Keratinocyte (primary cell): ENCODE data around the gene WNK2.

Experiments
- EZH2 ChIP-seq: IDR thresholded peaks from one replicate; pipeline ENCODE4 v1.6.1; 2012; ENCODE audit warnings: inconsistent platforms, mild to moderate bottlenecking, low read length, moderate library complexity
- TF ChIP-seq, protein P1 (sequence below), 3 experiments: IDR thresholded peaks in 1 of 3; conservative IDR thresholded peaks in 1 of 3; optimal IDR thresholded peaks in 1 of 3; 2 replicates in 2 of 3; 3 replicates in 1 of 3; pipeline versions ENCODE3 to v1.5.1; 2011; ENCODE audit warnings: low read length in 3 of 3, mild to moderate bottlenecking in 3 of 3, moderate library complexity in 2 of 3, control low read depth in 1 of 3, inconsistent platforms in 1 of 3; ENCODE audit not compliant: insufficient read depth in 2 of 3; ENCODE audit errors: extremely low read depth in 1 of 3

DNA sequence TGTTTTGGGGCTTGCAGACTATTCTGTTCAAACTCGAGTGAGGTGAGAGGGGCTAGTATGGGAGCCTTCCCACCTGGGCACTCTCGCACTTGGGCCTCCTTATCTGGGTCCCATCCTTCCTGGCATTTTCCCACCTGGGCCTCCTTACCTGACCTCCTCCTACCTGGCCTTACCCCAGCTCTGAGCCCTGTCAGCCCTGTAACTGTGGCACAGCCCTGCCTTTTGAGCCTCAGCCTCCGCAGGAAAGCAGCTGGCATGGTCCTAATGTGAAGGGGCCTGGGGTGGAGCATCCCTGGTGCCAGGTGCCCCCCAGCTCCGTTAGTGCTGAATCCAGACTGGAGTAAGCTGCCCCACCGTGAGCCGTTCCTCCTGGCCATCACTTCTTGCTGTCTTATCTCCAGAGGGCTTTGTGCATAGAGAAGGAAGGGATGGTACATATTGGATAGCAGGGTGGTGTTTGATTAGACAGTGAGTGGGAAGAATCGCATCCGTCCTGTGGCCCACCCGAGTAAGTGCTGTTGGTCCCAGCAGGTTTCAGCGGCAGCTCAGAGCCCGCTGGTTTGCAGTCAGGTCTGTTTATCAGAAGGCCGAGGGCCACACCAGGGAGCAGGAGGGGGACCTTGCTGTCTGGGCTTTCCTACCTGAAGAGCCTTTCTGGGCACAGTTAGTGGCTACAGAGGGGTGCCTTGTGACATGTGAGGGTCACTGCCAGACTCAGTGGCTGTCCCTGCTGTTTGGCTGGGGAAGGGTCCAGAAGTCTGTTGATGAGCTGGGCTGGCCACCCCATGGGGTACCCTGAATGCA is 76.5 kb downstream of the WNK2 start:
- TF ChIP-seq, protein P1, sequence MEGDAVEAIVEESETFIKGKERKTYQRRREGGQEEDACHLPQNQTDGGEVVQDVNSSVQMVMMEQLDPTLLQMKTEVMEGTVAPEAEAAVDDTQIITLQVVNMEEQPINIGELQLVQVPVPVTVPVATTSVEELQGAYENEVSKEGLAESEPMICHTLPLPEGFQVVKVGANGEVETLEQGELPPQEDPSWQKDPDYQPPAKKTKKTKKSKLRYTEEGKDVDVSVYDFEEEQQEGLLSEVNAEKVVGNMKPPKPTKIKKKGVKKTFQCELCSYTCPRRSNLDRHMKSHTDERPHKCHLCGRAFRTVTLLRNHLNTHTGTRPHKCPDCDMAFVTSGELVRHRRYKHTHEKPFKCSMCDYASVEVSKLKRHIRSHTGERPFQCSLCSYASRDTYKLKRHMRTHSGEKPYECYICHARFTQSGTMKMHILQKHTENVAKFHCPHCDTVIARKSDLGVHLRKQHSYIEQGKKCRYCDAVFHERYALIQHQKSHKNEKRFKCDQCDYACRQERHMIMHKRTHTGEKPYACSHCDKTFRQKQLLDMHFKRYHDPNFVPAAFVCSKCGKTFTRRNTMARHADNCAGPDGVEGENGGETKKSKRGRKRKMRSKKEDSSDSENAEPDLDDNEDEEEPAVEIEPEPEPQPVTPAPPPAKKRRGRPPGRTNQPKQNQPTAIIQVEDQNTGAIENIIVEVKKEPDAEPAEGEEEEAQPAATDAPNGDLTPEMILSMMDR (optimal IDR thresholded peaks at IDR 0.05 in 1 of 3, IDR thresholded peaks at IDR 0.05 in 1 of 3, conservative IDR thresholded peaks at IDR 0.05 in 1 of 3; ENCODE audit: extremely low read depth in 1 of 3, insufficient read depth in 2 of 3, low read length in 3 of 3) = no peak
- no peak for TF ChIP-seq EZH2
